ENCODE measurements around the gene IGIP. TPM values are rescaled to one million over a fixed set of nuclear protein-coding genes. Genes with fewer than 3 reads are reported as not detected.

Gene IGIP
- total RNA-seq, 1 experiment from 2014 or later = 2.5 TPM

DNA sequence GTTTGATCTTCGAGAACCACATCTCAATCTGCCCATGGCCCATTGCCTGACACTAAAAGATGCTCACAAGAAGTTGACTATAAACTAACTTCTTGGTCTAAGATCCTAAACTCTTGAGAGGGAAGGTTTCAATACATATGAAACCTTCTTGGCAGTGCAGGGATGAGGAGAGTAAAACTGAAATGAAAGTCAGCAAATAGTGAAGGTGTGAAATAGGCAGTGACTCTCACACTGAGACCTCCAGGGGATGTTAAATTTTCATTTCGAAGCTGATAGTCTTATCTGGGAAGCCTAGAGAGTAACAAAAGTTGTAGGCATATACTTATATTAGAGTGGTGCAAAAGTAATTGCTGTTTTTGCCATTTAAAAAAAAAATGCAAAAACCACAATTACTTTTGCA is 48.3 kb downstream of the IGIP start:
- no peak overlapping the region for H3K4me3 ChIP-seq (ENCODE audit: low read depth, low read length, poor library complexity, severe bottlenecking)
- ChIA-PET POLR2A (ENCODE audit: low non-redundant PET) (no interaction called here), CTCF (interaction anchor here (0.6 kb wide), 1 partner anchor 65 kb away, joined by 4 read pairs; no protein-coding TSS in a partner anchor)
- no TSS peak for BruUV-seq (replicated peaks)
- TF ChIP-seq, protein P1, sequence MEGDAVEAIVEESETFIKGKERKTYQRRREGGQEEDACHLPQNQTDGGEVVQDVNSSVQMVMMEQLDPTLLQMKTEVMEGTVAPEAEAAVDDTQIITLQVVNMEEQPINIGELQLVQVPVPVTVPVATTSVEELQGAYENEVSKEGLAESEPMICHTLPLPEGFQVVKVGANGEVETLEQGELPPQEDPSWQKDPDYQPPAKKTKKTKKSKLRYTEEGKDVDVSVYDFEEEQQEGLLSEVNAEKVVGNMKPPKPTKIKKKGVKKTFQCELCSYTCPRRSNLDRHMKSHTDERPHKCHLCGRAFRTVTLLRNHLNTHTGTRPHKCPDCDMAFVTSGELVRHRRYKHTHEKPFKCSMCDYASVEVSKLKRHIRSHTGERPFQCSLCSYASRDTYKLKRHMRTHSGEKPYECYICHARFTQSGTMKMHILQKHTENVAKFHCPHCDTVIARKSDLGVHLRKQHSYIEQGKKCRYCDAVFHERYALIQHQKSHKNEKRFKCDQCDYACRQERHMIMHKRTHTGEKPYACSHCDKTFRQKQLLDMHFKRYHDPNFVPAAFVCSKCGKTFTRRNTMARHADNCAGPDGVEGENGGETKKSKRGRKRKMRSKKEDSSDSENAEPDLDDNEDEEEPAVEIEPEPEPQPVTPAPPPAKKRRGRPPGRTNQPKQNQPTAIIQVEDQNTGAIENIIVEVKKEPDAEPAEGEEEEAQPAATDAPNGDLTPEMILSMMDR (conservative IDR thresholded peaks at IDR 0.05; ENCODE audit: low read depth, low read length) = no peak
- no peak for TF ChIP-seq EZH2 (IDR thresholded peaks at IDR 0.05; ENCODE audit: borderline replicate concordance, low read depth, low read length, poor library complexity, severe bottlenecking)
- H3K4me1 ChIP-seq (ENCODE audit: insufficient read depth, low read length, poor library complexity, severe bottlenecking) = peaks cover 12% of the 10 kb centered on the region
- no peaks in the 10 kb centered on the region for H3K27me3 ChIP-seq (replicated peaks; ENCODE audit: insufficient read depth, low read depth, low read length, poor library complexity)
- H3K36me3 ChIP-seq (ENCODE audit: insufficient read depth, low read length, poor library complexity, severe bottlenecking) = no peaks in the 10 kb centered on the region
- no peaks in the 10 kb centered on the region for H3K9me3 ChIP-seq (ENCODE audit: low read depth, low read length, poor library complexity, severe bottlenecking)
- DNase-seq (ENCODE audit: low spot score) = no peak
- intact Hi-C loops (cut with micrococcal nuclease; ENCODE audit: unreplicated experiment) = no loop called here
- no peak overlapping the region for H3K27ac ChIP-seq (ENCODE audit: low read depth, low read length, poor library complexity, severe bottlenecking)

DNA sequence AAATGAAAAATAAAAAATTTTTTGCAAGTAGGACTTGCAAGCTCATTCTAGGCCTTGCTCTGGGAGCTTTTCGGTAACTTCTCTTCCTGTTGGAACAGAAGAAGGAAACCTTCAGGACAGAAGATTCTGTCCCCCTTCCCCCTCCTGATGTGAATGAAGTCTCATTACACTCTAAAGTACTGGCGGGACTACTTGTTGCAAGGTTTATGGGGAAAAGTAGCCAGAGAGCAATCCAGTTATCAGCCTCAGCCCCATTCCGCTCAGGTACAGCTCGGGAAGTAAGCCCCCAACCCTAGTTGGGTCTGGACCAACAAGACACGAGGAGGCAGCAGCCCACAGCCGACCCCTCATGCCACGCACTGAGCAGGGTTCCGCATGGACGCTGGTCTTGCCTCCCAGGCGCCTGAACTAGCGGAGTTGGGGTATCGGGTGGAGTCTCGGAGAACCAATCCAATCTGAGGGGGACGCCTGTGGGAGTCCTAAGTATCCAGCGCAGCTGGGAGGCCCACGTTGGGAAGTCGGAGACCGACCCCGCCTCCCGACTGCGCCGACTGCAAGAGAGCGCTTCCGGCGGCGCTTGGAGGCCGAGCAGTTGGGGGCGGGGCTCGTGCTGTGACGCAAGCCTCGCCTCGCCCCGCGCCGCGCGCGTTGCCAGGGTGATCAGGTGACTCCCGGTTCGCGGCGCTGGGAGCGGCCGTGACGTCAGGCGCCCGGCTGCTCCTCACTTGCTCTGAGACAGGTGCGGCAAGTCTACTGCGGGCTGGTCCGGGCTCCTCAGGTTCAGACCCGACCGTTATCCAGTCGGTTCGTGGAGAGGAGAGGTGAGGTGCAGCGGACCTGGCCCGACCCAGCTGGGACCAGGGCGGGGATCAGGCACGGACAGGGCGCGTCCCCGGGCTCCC is 49.0 kb downstream of the IGIP start, which contains the start of gene CYSTM1:
CYSTM1 (plus strand) TSS at position 724 of the 902 bp plus-strand sequence. CDS start 19,278 bp downstream, outside the sequence.
- Histone ChIP-seq H3K27ac (ENCODE audit: low read depth, low read length, poor library complexity, severe bottlenecking) (peak within 1 kb of the TSS; percentile 92), H3K4me3 (ENCODE audit: low read depth, low read length, poor library complexity, severe bottlenecking) (peak within 1 kb of the TSS; percentile 87), H3K4me1 (ENCODE audit: insufficient read depth, low read length, poor library complexity, severe bottlenecking) (peaks cover 12% of the 10 kb centered on the region), H3K9me3 (ENCODE audit: low read depth, low read length, poor library complexity, severe bottlenecking) (no peaks in the 10 kb centered on the region), H3K36me3 (ENCODE audit: insufficient read depth, low read length, poor library complexity, severe bottlenecking) (no peaks in the 10 kb centered on the region), H3K27me3 (replicated peaks; ENCODE audit: insufficient read depth, low read depth, low read length, poor library complexity) (no peaks in the 10 kb centered on the region)
- TF ChIP-seq, protein P1 (conservative IDR thresholded peaks at IDR 0.05; ENCODE audit: low read depth, low read length) = no peak
- no peak for TF ChIP-seq EZH2 (IDR thresholded peaks at IDR 0.05; ENCODE audit: borderline replicate concordance, low read depth, low read length, poor library complexity, severe bottlenecking)
- BruUV-seq (replicated peaks) = TSS peak; percentile 75
- ChIA-PET CTCF (interaction anchor here (0.6 to 0.9 kb wide), 2 partner anchors 65 to 228 kb away, joined by 3 to 4 read pairs; no protein-coding TSS in a partner anchor), POLR2A (ENCODE audit: low non-redundant PET) (no interaction called here)
- intact Hi-C loops (cut with micrococcal nuclease; ENCODE audit: unreplicated experiment) = no loop called here
- peak; percentile 97 for DNase-seq (ENCODE audit: low spot score)

DNA sequence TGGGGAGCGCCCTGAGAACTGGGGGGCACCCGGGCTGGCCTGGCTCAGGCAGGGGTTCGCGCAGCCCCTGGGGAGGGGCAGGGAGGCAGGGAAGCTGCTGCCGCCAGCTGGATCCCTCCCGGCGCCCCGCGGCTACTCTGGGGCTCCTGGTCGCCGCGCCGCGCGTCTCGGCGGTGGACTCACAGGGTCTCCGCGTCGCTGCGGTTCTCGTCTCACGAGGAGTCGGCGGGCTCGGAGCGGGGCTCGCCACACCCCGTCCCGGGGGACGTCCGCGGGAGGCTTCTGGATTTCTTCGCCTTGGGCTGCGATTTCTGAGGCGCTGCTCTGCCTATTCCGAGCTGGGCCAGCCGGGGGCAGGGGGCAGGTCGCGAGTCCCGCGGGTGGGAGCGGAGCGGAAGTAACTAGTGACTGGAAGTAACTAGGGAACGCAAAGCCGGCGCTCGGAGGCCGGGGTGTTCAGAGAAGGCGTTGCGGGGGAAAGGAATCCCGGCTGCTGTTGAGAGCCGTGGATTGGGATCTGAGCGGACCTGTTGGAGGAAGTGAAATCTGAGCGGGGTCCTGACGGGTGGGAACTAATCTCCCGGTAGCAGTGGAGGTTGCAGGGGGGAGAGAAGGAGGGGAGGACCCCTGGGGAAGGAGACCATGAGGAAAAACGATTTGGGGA is 49.8 kb downstream of the IGIP start:
- no peaks in the 10 kb centered on the region for H3K36me3 ChIP-seq (ENCODE audit: insufficient read depth, low read length, poor library complexity, severe bottlenecking)
- intact Hi-C loops (cut with micrococcal nuclease; ENCODE audit: unreplicated experiment) = no loop called here
- no peak for TF ChIP-seq EZH2 (IDR thresholded peaks at IDR 0.05; ENCODE audit: borderline replicate concordance, low read depth, low read length, poor library complexity, severe bottlenecking)
- TF ChIP-seq, protein P1 (conservative IDR thresholded peaks at IDR 0.05; ENCODE audit: low read depth, low read length) = 0 out of 2 replicates have a peak, but pooled peaks have one; percentile 17
- peak; percentile 83 for DNase-seq (ENCODE audit: low spot score)
- POLR2A ChIA-PET (ENCODE audit: low non-redundant PET) = no interaction called here
- CTCF ChIA-PET = interaction anchor here (0.9 kb wide), 1 partner anchor 227 kb away, joined by 3 read pairs; no protein-coding TSS in a partner anchor
- no TSS peak for BruUV-seq (replicated peaks)
- peak overlapping the region; percentile 92 for H3K27ac ChIP-seq (ENCODE audit: low read depth, low read length, poor library complexity, severe bottlenecking)
- H3K4me3 ChIP-seq (ENCODE audit: low read depth, low read length, poor library complexity, severe bottlenecking) = peak overlapping the region; percentile 87
- no peaks in the 10 kb centered on the region for H3K27me3 ChIP-seq (replicated peaks; ENCODE audit: insufficient read depth, low read depth, low read length, poor library complexity)
- no peaks in the 10 kb centered on the region for H3K9me3 ChIP-seq (ENCODE audit: low read depth, low read length, poor library complexity, severe bottlenecking)
- H3K4me1 ChIP-seq (ENCODE audit: insufficient read depth, low read length, poor library complexity, severe bottlenecking) = peaks cover 12% of the 10 kb centered on the region
